Lower lobe of right lung (tissue), 2 donors: ENCODE measurements around the gene HECTD4. TPM values are rescaled to one million over a fixed set of nuclear protein-coding genes. Genes with fewer than 3 reads are reported as not detected.

Experiments
- ATAC-seq, 2 donors: fragments of 200-7000 bp; cut with Tn5 transposase; one replicate each; pipeline ENCODE4 v1.9.1; 2020 to 2022; ENCODE audit warnings: mild to moderate bottlenecking in 2 of 2, moderate library complexity in 2 of 2
- DNase-seq: peaks from one replicate; pipeline ENCODE4 v3.0.0-alpha.2; 2020
- H3K27ac ChIP-seq: fragments of 200-600 bp; one replicate; pipeline ENCODE4 v1.8.0; 2022
- H3K27me3 ChIP-seq: fragments of 200-600 bp; one replicate; pipeline ENCODE4 v1.8.0; 2022; ENCODE audit warnings: low read depth
- H3K36me3 ChIP-seq: fragments of 200-600 bp; one replicate; pipeline ENCODE4 v1.8.0; 2022; ENCODE audit warnings: mild to moderate bottlenecking
- H3K4me1 ChIP-seq: fragments of 200-600 bp; one replicate; pipeline ENCODE4 v1.8.0; 2022
- H3K4me3 ChIP-seq: fragments of 200-600 bp; one replicate; pipeline ENCODE4 v1.8.0; 2022; ENCODE audit warnings: mild to moderate bottlenecking
- H3K9me3 ChIP-seq: fragments of 200-600 bp; one replicate; pipeline ENCODE4 v1.8.0; 2022
- CTCF ChIP-seq: fragments of 200-600 bp; IDR thresholded peaks from one replicate; pipeline ENCODE4 v1.8.0; 2022; ENCODE audit warnings: antibody characterized with exemption, mild to moderate bottlenecking
- intact Hi-C: fragments of 100-400 bp; cut with DNase I; formaldehyde crosslinking; loops from one replicate; pipeline ENCODE4 v1.11.0; 2022
- total RNA-seq: library from RNA; stranded (reverse); fragmentation: NEBNext Ultra II Directional; extraction: Animal tissue kit (Norgen Biotek cat#: 25700); gene quantifications from one replicate; pipeline ENCODE4 v1.2.1, GENCODE V29; 2021
- donor health status: DM: no; HTN: yes; CAD: no; lungs with severe emphysema.

HECTD4 gene
- total RNA-seq, 1 donor from 2014 or later = 54.8 TPM

GRCh38 chr12:112206944-112207343, 175.3 kb downstream of the HECTD4 start:
- ATAC-seq = no peak
- TF ChIP-seq CTCF = no peak
- no peaks in the 10 kb centered on the region for H3K9me3 ChIP-seq
- no peak overlapping the region for H3K27ac ChIP-seq
- no peaks in the 10 kb centered on the region for H3K27me3 ChIP-seq
- H3K4me1 ChIP-seq = no peaks in the 10 kb centered on the region
- intact Hi-C loops = no loop called here
- H3K36me3 ChIP-seq = peaks cover 100% of the 10 kb centered on the region
- DNase-seq = no peak
- H3K4me3 ChIP-seq = no peak overlapping the region

GRCh38 chr12:112199136-112199535, 183.1 kb downstream of the HECTD4 start:
- peaks cover 80% of the 10 kb centered on the region for H3K36me3 ChIP-seq
- ATAC-seq = no peak

GRCh38 chr12:112198120-112198733, 184.0 kb downstream of the HECTD4 start:
- Histone ChIP-seq H3K4me3 (no peak overlapping the region), H3K27me3 (no peaks in the 10 kb centered on the region), H3K27ac (no peak overlapping the region), H3K9me3 (no peaks in the 10 kb centered on the region), H3K4me1 (no peaks in the 10 kb centered on the region), H3K36me3 (peaks cover 80% of the 10 kb centered on the region)
- DNase-seq = peak; percentile 52
- peak; percentile 49 for TF ChIP-seq CTCF
- ATAC-seq = peak; percentile 80 to 85
- intact Hi-C loops = no loop called here

More at GRCh38 chr12:112199136-112199535, 183.1 kb downstream of the HECTD4 start:
- no peak for TF ChIP-seq CTCF
- H3K4me3 ChIP-seq = no peak overlapping the region
- no peaks in the 10 kb centered on the region for H3K27me3 ChIP-seq
- intact Hi-C loops = no loop called here
- no peak for DNase-seq
- H3K9me3 ChIP-seq = no peaks in the 10 kb centered on the region
- no peaks in the 10 kb centered on the region for H3K4me1 ChIP-seq
- no peak overlapping the region for H3K27ac ChIP-seq

GRCh38 chr12:112196196-112196875, 185.9 kb downstream of the HECTD4 start:
- Histone ChIP-seq H3K36me3 (peaks cover 80% of the 10 kb centered on the region), H3K4me1 (peaks cover 6% of the 10 kb centered on the region), H3K27me3 (no peaks in the 10 kb centered on the region), H3K4me3 (no peak overlapping the region), H3K27ac (no peak overlapping the region), H3K9me3 (no peaks in the 10 kb centered on the region)
- no peak for TF ChIP-seq CTCF
- ATAC-seq (no peak), DNase-seq (no peak)
- intact Hi-C loops = no loop called here

- intact Hi-C loops = no loop called here
- Histone ChIP-seq H3K36me3 (peaks cover 79% of the 10 kb centered on the region), H3K4me1 (peaks cover 16% of the 10 kb centered on the region), H3K4me3 (no peak overlapping the region), H3K27ac (no peak overlapping the region), H3K9me3 (no peaks in the 10 kb centered on the region), H3K27me3 (no peaks in the 10 kb centered on the region)
- no peak for ATAC-seq
- TF ChIP-seq CTCF = no peak
- DNase-seq = no peak
These were observed 187.5 kb downstream of the HECTD4 start for GRCh38 chr12:112194601-112195247.
